ENCODE results near the gene PDXK. TPM values are rescaled to one million over a fixed set of nuclear protein-coding genes. Genes with fewer than 3 reads are reported as not detected.
"Not testable (repeated sequence)": the region's sequence is repeated elsewhere in the genome, so short reads cannot be mapped to it uniquely, and the experiment has no call there.

The PDXK gene
- polyA plus RNA-seq, 1 donor (not counting 4 experiments of a cell fraction or from before 2014, with no cell fraction given) = 144 TPM

DNA sequence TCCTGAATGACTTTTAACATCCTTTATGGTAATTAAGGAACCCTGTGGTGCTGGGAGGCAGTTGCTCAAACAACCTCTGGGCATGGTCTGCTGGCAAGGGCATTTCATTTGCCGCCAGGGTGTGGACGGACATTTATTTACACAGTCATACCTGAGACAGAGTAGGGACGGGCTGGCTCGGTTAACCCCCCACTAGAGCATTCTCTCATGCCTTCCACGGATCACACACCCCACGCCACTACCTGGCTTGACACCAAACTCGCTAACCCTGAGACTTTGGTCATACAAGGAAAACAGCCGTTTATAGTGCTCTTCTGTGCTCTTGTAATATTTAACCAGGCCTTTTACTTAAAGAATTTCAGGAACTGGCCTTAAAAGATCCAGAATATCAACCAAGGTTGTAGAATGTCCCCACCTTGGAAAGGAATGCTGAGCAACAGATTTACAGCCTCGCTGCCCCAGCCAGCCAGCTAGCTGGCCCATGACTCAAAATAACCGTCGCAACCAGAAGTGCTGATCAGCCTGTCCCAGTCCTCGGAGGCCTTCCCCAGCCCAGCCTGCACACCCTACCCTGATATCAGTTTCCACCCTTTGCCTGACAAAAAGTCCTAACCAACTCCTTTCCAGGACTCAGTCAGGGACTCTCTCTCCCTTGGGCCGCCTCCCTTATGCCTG, 6.5 kb upstream of the PDXK start:
- H3K27me3 ChIP-seq (ENCODE audit: control insufficient read depth, extremely low read depth, insufficient read depth, low read length) = no peaks in the 10 kb centered on the region
- peak overlapping the region; percentile 93 for H3K27ac ChIP-seq (ENCODE audit: control insufficient read depth, insufficient read depth, low read length)
- no peaks in the 10 kb centered on the region for H4K20me1 ChIP-seq (ENCODE audit: control insufficient read depth, extremely low read depth, insufficient read depth, low read length)
- dilution Hi-C loops (cut with MboI; ENCODE audit: extremely low pct_ligation_motif_present, low sequenced_read_pairs) = no loop called here
- peak overlapping the region; percentile 88 for H2AFZ ChIP-seq (ENCODE audit: control insufficient read depth, low read length)
- DNase-seq (ENCODE audit: low read depth, low spot score) (no peak), FAIRE-seq (peak; percentile 89)
- TF ChIP-seq, protein P1, sequence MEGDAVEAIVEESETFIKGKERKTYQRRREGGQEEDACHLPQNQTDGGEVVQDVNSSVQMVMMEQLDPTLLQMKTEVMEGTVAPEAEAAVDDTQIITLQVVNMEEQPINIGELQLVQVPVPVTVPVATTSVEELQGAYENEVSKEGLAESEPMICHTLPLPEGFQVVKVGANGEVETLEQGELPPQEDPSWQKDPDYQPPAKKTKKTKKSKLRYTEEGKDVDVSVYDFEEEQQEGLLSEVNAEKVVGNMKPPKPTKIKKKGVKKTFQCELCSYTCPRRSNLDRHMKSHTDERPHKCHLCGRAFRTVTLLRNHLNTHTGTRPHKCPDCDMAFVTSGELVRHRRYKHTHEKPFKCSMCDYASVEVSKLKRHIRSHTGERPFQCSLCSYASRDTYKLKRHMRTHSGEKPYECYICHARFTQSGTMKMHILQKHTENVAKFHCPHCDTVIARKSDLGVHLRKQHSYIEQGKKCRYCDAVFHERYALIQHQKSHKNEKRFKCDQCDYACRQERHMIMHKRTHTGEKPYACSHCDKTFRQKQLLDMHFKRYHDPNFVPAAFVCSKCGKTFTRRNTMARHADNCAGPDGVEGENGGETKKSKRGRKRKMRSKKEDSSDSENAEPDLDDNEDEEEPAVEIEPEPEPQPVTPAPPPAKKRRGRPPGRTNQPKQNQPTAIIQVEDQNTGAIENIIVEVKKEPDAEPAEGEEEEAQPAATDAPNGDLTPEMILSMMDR (optimal IDR thresholded peaks at IDR 0.05 in 1 of 3, IDR thresholded peaks at IDR 0.05 in 1 of 3, conservative IDR thresholded peaks at IDR 0.05 in 1 of 3; ENCODE audit: extremely low read depth in 1 of 3, insufficient read depth in 2 of 3, low read length in 3 of 3) = no peak
- no peak for TF ChIP-seq EZH2 (IDR thresholded peaks at IDR 0.05; ENCODE audit: low read length)
- peak overlapping the region; percentile 99 for H3K4me2 ChIP-seq (ENCODE audit: control insufficient read depth, extremely low read depth, insufficient read depth, low read depth, low read length)
- H3K4me3 ChIP-seq (ENCODE audit: control insufficient read depth in 2 of 3, extremely low read depth in 1 of 3, insufficient read depth in 2 of 3, low read depth in 1 of 3, low read length in 3 of 3) = peak overlapping the region in 2 of 3 experiments; percentile 26 to 61
- peak overlapping the region; percentile 61 for H3K9ac ChIP-seq (ENCODE audit: control insufficient read depth, extremely low read depth, insufficient read depth, low read length)
- no peaks in the 10 kb centered on the region for H3K9me1 ChIP-seq (ENCODE audit: control insufficient read depth, extremely low read depth, insufficient read depth, low read length)
- H3K4me1 ChIP-seq (ENCODE audit: control insufficient read depth, extremely low read depth, insufficient read depth, low read length) = peaks cover 13% of the 10 kb centered on the region
- no peaks in the 10 kb centered on the region for H3K9me3 ChIP-seq (ENCODE audit: control insufficient read depth, low read depth, low read length)
- H3K36me3 ChIP-seq (ENCODE audit: control insufficient read depth in 2 of 2, extremely low read depth in 1 of 2, insufficient read depth in 2 of 2, low read length in 2 of 2) = no peaks in the 10 kb centered on the region
- H3K79me2 ChIP-seq (ENCODE audit: control insufficient read depth, insufficient read depth, low read length) = no peaks in the 10 kb centered on the region

DNA sequence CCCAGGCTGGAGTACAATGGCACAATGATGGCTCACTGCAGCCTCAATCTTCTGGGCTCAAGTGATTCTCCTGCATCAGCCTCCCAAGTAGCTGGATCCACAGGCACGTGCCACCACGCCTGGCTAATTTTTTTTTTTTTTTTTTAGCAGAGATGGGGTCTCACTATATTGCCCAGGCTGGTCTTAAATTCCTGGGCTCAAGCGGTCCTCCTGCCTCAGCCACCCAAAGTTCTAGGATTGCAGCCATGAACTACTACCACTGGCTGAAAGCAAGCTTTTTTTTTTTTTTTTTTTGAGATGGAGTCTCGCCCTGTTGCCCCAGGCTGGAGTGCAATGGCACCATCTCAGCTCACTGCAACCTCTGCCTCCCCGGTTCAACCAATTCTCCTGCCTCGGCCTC, 5.8 kb upstream of the PDXK start:
- H3K9me1 ChIP-seq (ENCODE audit: control insufficient read depth, extremely low read depth, insufficient read depth, low read length); H2AFZ ChIP-seq (ENCODE audit: control insufficient read depth, low read length); H4K20me1 ChIP-seq (ENCODE audit: control insufficient read depth, extremely low read depth, insufficient read depth, low read length); H3K9ac ChIP-seq (ENCODE audit: control insufficient read depth, extremely low read depth, insufficient read depth, low read length); DNase-seq (ENCODE audit: low read depth, low spot score); H3K27ac ChIP-seq (ENCODE audit: control insufficient read depth, insufficient read depth, low read length); H3K36me3 ChIP-seq (ENCODE audit: control insufficient read depth in 2 of 2, extremely low read depth in 1 of 2, insufficient read depth in 2 of 2, low read length in 2 of 2); H3K9me3 ChIP-seq (ENCODE audit: control insufficient read depth, low read depth, low read length); H3K79me2 ChIP-seq (ENCODE audit: control insufficient read depth, insufficient read depth, low read length); dilution Hi-C loops (cut with MboI; ENCODE audit: extremely low pct_ligation_motif_present, low sequenced_read_pairs); H3K4me3 ChIP-seq (ENCODE audit: control insufficient read depth in 2 of 3, extremely low read depth in 1 of 3, insufficient read depth in 2 of 3, low read depth in 1 of 3, low read length in 3 of 3); FAIRE-seq; H3K27me3 ChIP-seq (ENCODE audit: control insufficient read depth, extremely low read depth, insufficient read depth, low read length); H3K4me2 ChIP-seq (ENCODE audit: control insufficient read depth, extremely low read depth, insufficient read depth, low read depth, low read length): not testable (repeated sequence)
- peaks cover 13% of the 10 kb centered on the region for H3K4me1 ChIP-seq (ENCODE audit: control insufficient read depth, extremely low read depth, insufficient read depth, low read length)
